Activated T-helper 17 cell treated with anti-CD3 and anti-CD28 coated beads, Interleukin-2, amount 50 U/mL, for 72 hours (primary cell): ENCODE results near the gene CCM2. TPM values are rescaled to one million over a fixed set of nuclear protein-coding genes. Genes with fewer than 3 reads are reported as not detected.
"Not testable (repeated sequence)": the region's sequence is repeated elsewhere in the genome, so short reads cannot be mapped to it uniquely, and the experiment has no call there.

Experiments used
- ATAC-seq: fragments of 150-1000 bp; cut with Tn5 transposase; replicated peaks from 2 replicates; pipeline ENCODE4 v1.10.0; 2021; ENCODE audit warnings: mild to moderate bottlenecking, moderate library complexity
- H3K27ac Mint-ChIP-seq: one replicate; pipeline ENCODE4 v1.8.0; 2022; ENCODE audit warnings: mixed read lengths
- H3K27me3 Mint-ChIP-seq: one replicate; pipeline ENCODE4 v1.8.0; 2022; ENCODE audit warnings: mixed read lengths
- H3K36me3 Mint-ChIP-seq: one replicate; pipeline ENCODE4 v1.8.0; 2022; ENCODE audit warnings: low read depth, mild to moderate bottlenecking, mixed read lengths
- H3K4me1 Mint-ChIP-seq: one replicate; pipeline ENCODE4 v1.8.0; 2022; ENCODE audit warnings: mixed read lengths
- H3K4me3 Mint-ChIP-seq: one replicate; pipeline ENCODE4 v1.8.0; 2022; ENCODE audit warnings: mild to moderate bottlenecking, mixed read lengths
- H3K9me3 Mint-ChIP-seq: one replicate; pipeline ENCODE4 v1.8.0; 2022; ENCODE audit warnings: mixed read lengths
- total RNA-seq, 2 donors: library from RNA; stranded (reverse); gene quantifications; one replicate each; pipeline ENCODE4 v1.2.3, GENCODE V29; 2022

The CCM2 gene
- total RNA-seq, 2 donors from 2014 or later = 69.8 to 79.3 TPM

GRCh38 chr7:45025473-45025872 is 25.5 kb downstream of the CCM2 start:
- Mint-ChIP-seq H3K27ac (peak overlapping the region; percentile 92), H3K36me3 (peaks cover 71% of the 10 kb centered on the region), H3K4me1 (peaks cover 68% of the 10 kb centered on the region), H3K4me3 (peak overlapping the region; percentile 100)
- H3K27me3 Mint-ChIP-seq, ATAC-seq, H3K9me3 Mint-ChIP-seq: not testable (repeated sequence)

GRCh38 chr7:45026013-45026412 is 26.0 kb downstream of the CCM2 start:
- peak; percentile 64 for ATAC-seq
- Mint-ChIP-seq H3K4me3 (peak overlapping the region; percentile 100), H3K4me1 (peaks cover 68% of the 10 kb centered on the region), H3K9me3 (peaks cover 5% of the 10 kb centered on the region), H3K27me3 (no peaks in the 10 kb centered on the region), H3K36me3 (peaks cover 71% of the 10 kb centered on the region), H3K27ac (peak overlapping the region; percentile 92)

- Mint-ChIP-seq H3K36me3 (peaks cover 70% of the 10 kb centered on the region), H3K27ac (peak overlapping the region; percentile 99), H3K27me3 (no peaks in the 10 kb centered on the region), H3K4me1 (peaks cover 63% of the 10 kb centered on the region), H3K9me3 (peaks cover 5% of the 10 kb centered on the region), H3K4me3 (peak overlapping the region; percentile 100)
- ATAC-seq = peak; percentile 50
These were observed 27.2 kb downstream of the CCM2 start for GRCh38 chr7:45026984-45027773.

GRCh38 chr7:45027774-45028114 is 27.7 kb downstream of the CCM2 start:
- Mint-ChIP-seq H3K4me1 (peaks cover 65% of the 10 kb centered on the region), H3K27ac (peak overlapping the region; percentile 99), H3K9me3 (peaks cover 5% of the 10 kb centered on the region), H3K27me3 (no peaks in the 10 kb centered on the region), H3K36me3 (peaks cover 74% of the 10 kb centered on the region), H3K4me3 (peak overlapping the region; percentile 100)
- peak; percentile 2 for ATAC-seq

- Mint-ChIP-seq H3K36me3 (peaks cover 79% of the 10 kb centered on the region), H3K9me3 (peaks cover 5% of the 10 kb centered on the region), H3K27me3 (no peaks in the 10 kb centered on the region), H3K4me3 (peak overlapping the region; percentile 100), H3K27ac (peak overlapping the region; percentile 99), H3K4me1 (peaks cover 66% of the 10 kb centered on the region)
- peak; percentile 31 for ATAC-seq
These were observed 28.3 kb downstream of the CCM2 start for GRCh38 chr7:45028138-45028919.

GRCh38 chr7:45028920-45029344 is 28.9 kb downstream of the CCM2 start:
- no peak for ATAC-seq
- H3K27ac Mint-ChIP-seq = peak overlapping the region; percentile 99

GRCh38 chr7:45031829-45032228 is 31.8 kb downstream of the CCM2 start:
- peaks cover 63% of the 10 kb centered on the region for H3K36me3 Mint-ChIP-seq
- H3K27me3 Mint-ChIP-seq = no peaks in the 10 kb centered on the region
- peaks cover 5% of the 10 kb centered on the region for H3K9me3 Mint-ChIP-seq
- H3K4me1 Mint-ChIP-seq = peaks cover 66% of the 10 kb centered on the region
- H3K27ac Mint-ChIP-seq = peak overlapping the region; percentile 76
- H3K4me3 Mint-ChIP-seq = peak overlapping the region; percentile 59
- no peak for ATAC-seq

More at GRCh38 chr7:45028920-45029344, 28.9 kb downstream of the CCM2 start:
- H3K4me3 Mint-ChIP-seq = peak overlapping the region; percentile 100
- H3K4me1 Mint-ChIP-seq = peaks cover 70% of the 10 kb centered on the region
- H3K9me3 Mint-ChIP-seq = peaks cover 5% of the 10 kb centered on the region
- peaks cover 82% of the 10 kb centered on the region for H3K36me3 Mint-ChIP-seq
- H3K27me3 Mint-ChIP-seq = no peaks in the 10 kb centered on the region

- Mint-ChIP-seq H3K27ac (peak overlapping the region; percentile 76), H3K4me1 (peaks cover 62% of the 10 kb centered on the region), H3K36me3 (peaks cover 61% of the 10 kb centered on the region), H3K9me3 (peaks cover 3% of the 10 kb centered on the region), H3K27me3 (no peaks in the 10 kb centered on the region), H3K4me3 (peak overlapping the region; percentile 59)
- no peak for ATAC-seq
These were observed 32.4 kb downstream of the CCM2 start for GRCh38 chr7:45032421-45032820.

- Mint-ChIP-seq H3K36me3 (peaks cover 60% of the 10 kb centered on the region), H3K4me1 (peaks cover 53% of the 10 kb centered on the region), H3K9me3 (no peaks in the 10 kb centered on the region), H3K4me3 (peak overlapping the region; percentile 59), H3K27ac (peak overlapping the region; percentile 76), H3K27me3 (no peaks in the 10 kb centered on the region)
- peak; percentile 67 for ATAC-seq
These were observed 33.4 kb downstream of the CCM2 start for GRCh38 chr7:45033261-45033930.

- H3K4me3 Mint-ChIP-seq = peak overlapping the region; percentile 59
- H3K36me3 Mint-ChIP-seq = peaks cover 60% of the 10 kb centered on the region
- H3K4me1 Mint-ChIP-seq = peaks cover 51% of the 10 kb centered on the region
These were observed 33.9 kb downstream of the CCM2 start for GRCh38 chr7:45033931-45034290.

GRCh38 chr7:45034710-45035109 is 34.7 kb downstream of the CCM2 start:
- not testable (repeated sequence) for H3K27ac Mint-ChIP-seq, H3K9me3 Mint-ChIP-seq, H3K27me3 Mint-ChIP-seq, ATAC-seq
- peaks cover 60% of the 10 kb centered on the region for H3K36me3 Mint-ChIP-seq
- peaks cover 50% of the 10 kb centered on the region for H3K4me1 Mint-ChIP-seq
- H3K4me3 Mint-ChIP-seq = peak overlapping the region; percentile 76

More at GRCh38 chr7:45033931-45034290, 33.9 kb downstream of the CCM2 start:
- H3K9me3 Mint-ChIP-seq = no peaks in the 10 kb centered on the region
- H3K27me3 Mint-ChIP-seq = no peaks in the 10 kb centered on the region
- ATAC-seq = no peak
- H3K27ac Mint-ChIP-seq = peak overlapping the region; percentile 76

GRCh38 chr7:45035371-45035770 is 35.4 kb downstream of the CCM2 start:
- H3K36me3 Mint-ChIP-seq = peaks cover 60% of the 10 kb centered on the region
- H3K4me3 Mint-ChIP-seq = peak overlapping the region; percentile 76
- H3K27ac Mint-ChIP-seq = peak overlapping the region; percentile 80
- no peaks in the 10 kb centered on the region for H3K9me3 Mint-ChIP-seq
- no peak for ATAC-seq
- H3K4me1 Mint-ChIP-seq = peaks cover 45% of the 10 kb centered on the region
- H3K27me3 Mint-ChIP-seq = no peaks in the 10 kb centered on the region

GRCh38 chr7:45035893-45036292 is 35.9 kb downstream of the CCM2 start:
- Mint-ChIP-seq H3K9me3 (no peaks in the 10 kb centered on the region), H3K36me3 (peaks cover 64% of the 10 kb centered on the region), H3K4me1 (peaks cover 49% of the 10 kb centered on the region), H3K4me3 (peak overlapping the region; percentile 76), H3K27me3 (no peaks in the 10 kb centered on the region), H3K27ac (peak overlapping the region; percentile 80)
- ATAC-seq = no peak

- peaks cover 69% of the 10 kb centered on the region for H3K36me3 Mint-ChIP-seq
- peak overlapping the region; percentile 80 for H3K27ac Mint-ChIP-seq
These were observed 36.3 kb downstream of the CCM2 start for GRCh38 chr7:45036317-45036716.

More at GRCh38 chr7:45036317-45036716, 36.3 kb downstream of the CCM2 start:
- Mint-ChIP-seq H3K4me1 (peaks cover 51% of the 10 kb centered on the region), H3K4me3 (peak overlapping the region; percentile 76), H3K9me3 (no peaks in the 10 kb centered on the region), H3K27me3 (no peaks in the 10 kb centered on the region)
- no peak for ATAC-seq
